Prostate gland (tissue), 2 donors: Measurements from ENCODE around the gene RNPEP.

Source experiments
- CTCF ChIP-seq, 4 experiments: fragments of 200-600 bp in 2 of 4; fragments of 450-650 bp in 2 of 4; sonication (generic) in 2 of 4; IDR thresholded peaks; 1 replicate in 3 of 4; 2 replicates in 1 of 4; pipeline ENCODE4 v1.5.1; 2016 to 2019; ENCODE audit warnings: antibody characterized with exemption in 4 of 4, mild to moderate bottlenecking in 2 of 4, moderate library complexity in 2 of 4
- POLR2AphosphoS5 ChIP-seq: sonication (generic); formaldehyde crosslinking; IDR thresholded peaks from one replicate; pipeline ENCODE4 v1.6.1; 2017; ENCODE audit warnings: antibody characterized with exemption

DNA sequence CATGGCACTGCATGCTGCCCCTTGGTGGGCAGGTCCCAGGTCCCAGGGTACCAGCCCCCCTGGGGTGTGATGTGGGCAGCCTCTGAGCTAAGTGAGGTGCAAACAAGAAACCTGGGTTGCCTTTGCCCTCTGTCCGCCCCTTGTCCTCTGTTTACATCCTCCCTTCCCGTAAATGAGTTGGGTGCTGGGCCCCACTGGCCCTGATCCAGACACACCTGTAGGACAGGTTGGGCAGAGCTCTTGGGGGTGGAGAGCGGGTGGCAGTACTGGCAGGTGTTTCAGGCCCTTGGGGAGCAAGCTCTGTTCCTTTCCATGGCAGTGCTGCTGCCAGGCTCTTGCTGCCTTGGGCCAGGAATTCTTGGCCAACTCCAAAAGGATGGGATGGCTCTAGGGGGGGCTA lies 63.8 kb downstream of the RNPEP start:
- TF ChIP-seq CTCF (IDR thresholded peaks at IDR 0.05), result peak in 1 of 4 experiments; percentile 19
- peak; percentile 98 for TF ChIP-seq POLR2AphosphoS5
